Activated naive CD4-positive, alpha-beta T cell treated with anti-CD3 and anti-CD28 coated beads for 36 hours (primary cell): ENCODE data around the gene LYPD8. TPM values are rescaled to one million over a fixed set of nuclear protein-coding genes. Genes with fewer than 3 reads are reported as not detected.

Experiments used
- CTCF ChIA-PET: fragments of 350-600 bp; sonication (Branson Sonifier 250); formaldehyde crosslinking; loops from one replicate; lab custom pipeline; 2021; ENCODE audit warnings: antibody characterized with exemption; lab: Charles Lee
- DNase-seq: peaks from one replicate; pipeline ENCODE4 v3.0.0-alpha.2; 2020
- H3K27ac Mint-ChIP-seq: one replicate; pipeline ENCODE4 v1.8.0; 2021; ENCODE audit warnings: mild to moderate bottlenecking, mixed read lengths
- H3K27me3 Mint-ChIP-seq: one replicate; pipeline ENCODE4 v1.8.0; 2021; ENCODE audit warnings: low read depth, mixed read lengths
- H3K36me3 Mint-ChIP-seq: one replicate; pipeline ENCODE4 v1.8.0; 2021; ENCODE audit warnings: low read depth, mixed read lengths
- H3K4me1 Mint-ChIP-seq: one replicate; pipeline ENCODE4 v1.8.0; 2021; ENCODE audit warnings: low read depth, mixed read lengths
- H3K4me3 Mint-ChIP-seq: one replicate; pipeline ENCODE4 v1.8.0; 2021; ENCODE audit warnings: mild to moderate bottlenecking, moderate library complexity, mixed read lengths
- H3K9me3 Mint-ChIP-seq: one replicate; pipeline ENCODE4 v1.8.0; 2021; ENCODE audit warnings: mixed read lengths
- intact Hi-C: fragments of 100-400 bp; cut with micrococcal nuclease; formaldehyde crosslinking; loops from one replicate; pipeline ENCODE4 v1.15.1; 2023
- total RNA-seq, 2 experiments: library from RNA; stranded (reverse); gene quantifications; one replicate each; pipeline ENCODE4 v1.2.3, GENCODE V29; 2021

The LYPD8 gene
- total RNA-seq, 2 experiments from 2014 or later, result not detected

- Mint-ChIP-seq H3K4me3 (no peak overlapping the region), H3K36me3 (no peaks in the 10 kb centered on the region), H3K9me3 (peaks cover 3% of the 10 kb centered on the region), H3K4me1 (no peaks in the 10 kb centered on the region), H3K27me3 (peaks cover 8% of the 10 kb centered on the region), H3K27ac (no peak overlapping the region)
- no peak for DNase-seq
- intact Hi-C loops, result no loop called here
- CTCF ChIA-PET, result no interaction called here
These were observed 22.0 kb downstream of the LYPD8 start for GRCh38 chr1:248733566-248733965.

GRCh38 chr1:248730507-248731335 lies 24.8 kb downstream of the LYPD8 start:
- Mint-ChIP-seq H3K27ac (no peak overlapping the region), H3K36me3 (no peaks in the 10 kb centered on the region), H3K27me3 (peaks cover 5% of the 10 kb centered on the region), H3K4me1 (no peaks in the 10 kb centered on the region), H3K4me3 (no peak overlapping the region), H3K9me3 (peaks cover 3% of the 10 kb centered on the region)
- CTCF ChIA-PET, result no interaction called here
- DNase-seq, result no peak
- intact Hi-C loops, result no loop called here

GRCh38 chr1:248714248-248714647 lies 41.3 kb downstream of the LYPD8 start:
- H3K9me3 Mint-ChIP-seq, result peaks cover 7% of the 10 kb centered on the region
- CTCF ChIA-PET, result no interaction called here
- H3K4me1 Mint-ChIP-seq, result no peaks in the 10 kb centered on the region
- DNase-seq, result no peak
- H3K4me3 Mint-ChIP-seq, result no peak overlapping the region
- peaks cover 6% of the 10 kb centered on the region for H3K27me3 Mint-ChIP-seq
- no peak overlapping the region for H3K27ac Mint-ChIP-seq
- intact Hi-C loops, result no loop called here
- peaks cover 4% of the 10 kb centered on the region for H3K36me3 Mint-ChIP-seq

- intact Hi-C loops, result no loop called here
- Mint-ChIP-seq H3K4me1 (no peaks in the 10 kb centered on the region), H3K27me3 (peaks cover 11% of the 10 kb centered on the region), H3K36me3 (peaks cover 4% of the 10 kb centered on the region), H3K9me3 (peaks cover 5% of the 10 kb centered on the region), H3K4me3 (no peak overlapping the region), H3K27ac (no peak overlapping the region)
- no peak for DNase-seq
- CTCF ChIA-PET, result no interaction called here
These were observed 45.2 kb downstream of the LYPD8 start for GRCh38 chr1:248710305-248710900.

GRCh38 chr1:248704606-248705005 lies 51.0 kb downstream of the LYPD8 start:
- Mint-ChIP-seq H3K9me3 (no peaks in the 10 kb centered on the region), H3K4me3 (no peak overlapping the region), H3K36me3 (no peaks in the 10 kb centered on the region), H3K27ac (no peak overlapping the region), H3K4me1 (no peaks in the 10 kb centered on the region), H3K27me3 (peaks cover 9% of the 10 kb centered on the region)
- intact Hi-C loops, result no loop called here
- DNase-seq, result no peak
- CTCF ChIA-PET, result no interaction called here

- Mint-ChIP-seq H3K36me3 (no peaks in the 10 kb centered on the region), H3K27ac (no peak overlapping the region), H3K4me1 (no peaks in the 10 kb centered on the region), H3K9me3 (no peaks in the 10 kb centered on the region), H3K4me3 (no peak overlapping the region), H3K27me3 (peaks cover 9% of the 10 kb centered on the region)
- CTCF ChIA-PET, result interaction anchor here (1.0 kb wide), 1 partner anchor 103 kb away, joined by 5 read pairs; no protein-coding TSS in a partner anchor
- intact Hi-C loops, result loop anchor here (1.0 kb wide), 1 partner anchor 104 kb away; no protein-coding TSS in a partner anchor
- no peak for DNase-seq
These were observed 51.9 kb downstream of the LYPD8 start for GRCh38 chr1:248703674-248704073.

- H3K4me1 Mint-ChIP-seq, result no peaks in the 10 kb centered on the region
These were observed 52.8 kb downstream of the LYPD8 start, which contains the start of gene OR14I1 for GRCh38 chr1:248702714-248703113. OR14I1 (minus strand) TSS chr1:248702766.

GRCh38 chr1:248699099-248699498 lies 56.5 kb downstream of the LYPD8 start:
- H3K27me3 Mint-ChIP-seq, result peaks cover 7% of the 10 kb centered on the region
- H3K36me3 Mint-ChIP-seq, result no peaks in the 10 kb centered on the region
- no peak overlapping the region for H3K27ac Mint-ChIP-seq
- intact Hi-C loops, result no loop called here
- H3K4me3 Mint-ChIP-seq, result no peak overlapping the region
- DNase-seq, result no peak
- H3K9me3 Mint-ChIP-seq, result no peaks in the 10 kb centered on the region
- H3K4me1 Mint-ChIP-seq, result no peaks in the 10 kb centered on the region
- CTCF ChIA-PET, result interaction anchor here (0.7 kb wide), 1 partner anchor 205 kb away, joined by 3 read pairs; no protein-coding TSS in a partner anchor

More at GRCh38 chr1:248702714-248703113, 52.8 kb downstream of the LYPD8 start, which contains the start of gene OR14I1:
- H3K36me3 Mint-ChIP-seq, result no peaks in the 10 kb centered on the region
- intact Hi-C loops, result loop anchor here (1.0 kb wide), 1 partner anchor 105 kb away; no protein-coding TSS in a partner anchor
- H3K27ac Mint-ChIP-seq, result no peak within 1 kb of the TSS
- H3K27me3 Mint-ChIP-seq, result peaks cover 9% of the 10 kb centered on the region
- H3K9me3 Mint-ChIP-seq, result no peaks in the 10 kb centered on the region
- DNase-seq, result no peak
- no peak within 1 kb of the TSS for H3K4me3 Mint-ChIP-seq
- CTCF ChIA-PET, result no interaction called here

- H3K9me3 Mint-ChIP-seq, result no peaks in the 10 kb centered on the region
- DNase-seq, result no peak
- CTCF ChIA-PET, result interaction anchor here (0.6 to 1.1 kb wide), 3 partner anchors 75 to 312 kb away, joined by 3 to 4 read pairs (median 3); no protein-coding TSS in a partner anchor
- H3K27ac Mint-ChIP-seq, result no peak overlapping the region
- H3K27me3 Mint-ChIP-seq, result peaks cover 7% of the 10 kb centered on the region
- H3K4me1 Mint-ChIP-seq, result no peaks in the 10 kb centered on the region
- intact Hi-C loops, result no loop called here
- no peak overlapping the region for H3K4me3 Mint-ChIP-seq
- no peaks in the 10 kb centered on the region for H3K36me3 Mint-ChIP-seq
These were observed 57.7 kb downstream of the LYPD8 start for GRCh38 chr1:248697907-248698306.

GRCh38 chr1:248696774-248697173 lies 58.8 kb downstream of the LYPD8 start:
- Mint-ChIP-seq H3K4me3 (no peak overlapping the region), H3K4me1 (no peaks in the 10 kb centered on the region), H3K27me3 (peaks cover 6% of the 10 kb centered on the region), H3K27ac (no peak overlapping the region), H3K9me3 (no peaks in the 10 kb centered on the region), H3K36me3 (no peaks in the 10 kb centered on the region)
- intact Hi-C loops, result loop anchor here (1.0 kb wide), 1 partner anchor 111 kb away; no protein-coding TSS in a partner anchor
- CTCF ChIA-PET, result interaction anchor here (1.0 to 1.1 kb wide), 2 partner anchors 104 to 109 kb away, joined by 3 to 4 read pairs; no protein-coding TSS in a partner anchor
- DNase-seq, result no peak

GRCh38 chr1:248696261-248696660 lies 59.3 kb downstream of the LYPD8 start:
- no peak overlapping the region for H3K4me3 Mint-ChIP-seq
- H3K9me3 Mint-ChIP-seq, result no peaks in the 10 kb centered on the region
- CTCF ChIA-PET, result interaction anchor here (1.0 to 1.1 kb wide), 2 partner anchors 105 to 110 kb away, joined by 3 to 4 read pairs; no protein-coding TSS in a partner anchor
- peak; percentile 41 for DNase-seq
- intact Hi-C loops, result loop anchor here (1.0 kb wide), 1 partner anchor 111 kb away; no protein-coding TSS in a partner anchor
- H3K27ac Mint-ChIP-seq, result no peak overlapping the region
- H3K27me3 Mint-ChIP-seq, result peaks cover 5% of the 10 kb centered on the region
- no peaks in the 10 kb centered on the region for H3K36me3 Mint-ChIP-seq
- no peaks in the 10 kb centered on the region for H3K4me1 Mint-ChIP-seq

- H3K4me1 Mint-ChIP-seq, result no peaks in the 10 kb centered on the region
- H3K27ac Mint-ChIP-seq, result no peak overlapping the region
- no peak overlapping the region for H3K4me3 Mint-ChIP-seq
- H3K36me3 Mint-ChIP-seq, result no peaks in the 10 kb centered on the region
- CTCF ChIA-PET, result interaction anchor here (0.8 kb wide), 1 partner anchor 291 kb away, joined by 3 read pairs; no protein-coding TSS in a partner anchor
- intact Hi-C loops, result loop anchor here (1.0 kb wide), 1 partner anchor 112 kb away; no protein-coding TSS in a partner anchor
- peaks cover 5% of the 10 kb centered on the region for H3K27me3 Mint-ChIP-seq
- H3K9me3 Mint-ChIP-seq, result no peaks in the 10 kb centered on the region
- no peak for DNase-seq
These were observed 60.0 kb downstream of the LYPD8 start for GRCh38 chr1:248695451-248696132.
